AG04449 (cell line): Measurements from ENCODE around the gene FAM174C.

ENCODE experiments used
- CTCF ChIA-PET: fragments of 350-600 bp; formaldehyde crosslinking; extraction: SDS; loops from one replicate; lab custom pipeline; 2021; ENCODE audit warnings: antibody characterized with exemption; lab: Yijun Ruan, JAX
- POLR2A ChIA-PET: fragments of 400-600, 350-600 bp; formaldehyde crosslinking; extraction: SDS; loops from one replicate; lab custom pipeline; 2020; ENCODE audit warnings: antibody characterized with exemption, inconsistent platforms; lab: Yijun Ruan, JAX
- DNase-seq: peaks from one replicate; pipeline ENCODE4 v3.0.0-alpha.2; 2010; ENCODE audit warnings: low read depth, low spot score
- H3K4me3 ChIP-seq: 2 replicates; pipeline ENCODE4 v1.5.1; 2011; ENCODE audit warnings: low read depth, mild to moderate bottlenecking, control low read depth, low read length
- CTCF ChIP-seq: IDR thresholded peaks from one replicate; pipeline ENCODE4 v1.5.1; 2011; ENCODE audit warnings: mild to moderate bottlenecking, moderate library complexity, low read length, control low read depth, inconsistent platforms; ENCODE audit not compliant: insufficient read depth; ENCODE audit errors: missing control alignments

The FAM174C gene

GRCh38 chr19:1270213-1270853 lies 5.0 kb upstream of the FAM174C start:
- CTCF ChIA-PET: interaction anchor here (1.7 to 11.8 kb wide), 5 partner anchors 9 to 28 kb away, joined by 5 to 626 read pairs (median 46); partner anchors contain the start of gene ATP5F1D
- POLR2A ChIA-PET: interaction anchor here (1.7 kb wide), 3 partner anchors 11 to 29 kb away, joined by 13 to 90 read pairs (median 36); partner anchors contain the start of gene ATP5F1D
- no peak for DNase-seq
- peak overlapping the region; percentile 82 for H3K4me3 ChIP-seq
- TF ChIP-seq CTCF: no peak

GRCh38 chr19:1270854-1271527 lies 4.3 kb upstream of the FAM174C start:
- CTCF ChIA-PET: interaction anchor here (0.6 to 4.3 kb wide), 3 partner anchors 9 to 30 kb away, joined by 3 to 46 read pairs (median 8); no protein-coding TSS in a partner anchor
- no peak for DNase-seq
- TF ChIP-seq CTCF: no peak
- H3K4me3 ChIP-seq: peak overlapping the region; percentile 82
- POLR2A ChIA-PET: interaction anchor here (1.1 kb wide), 1 partner anchor 18 kb away, joined by 3 read pairs; no protein-coding TSS in a partner anchor

GRCh38 chr19:1271528-1272422 lies 3.6 kb upstream of the FAM174C start:
- ChIA-PET POLR2A (interaction anchor here (1.0 to 1.2 kb wide), 3 partner anchors 19 to 27 kb away, joined by 3 to 5 read pairs (median 3); no protein-coding TSS in a partner anchor), CTCF (interaction anchor here (0.6 to 4.3 kb wide), 4 partner anchors 8 to 31 kb away, joined by 3 to 46 read pairs (median 8); partner anchors contain the start of gene ATP5F1D)
- H3K4me3 ChIP-seq: peak overlapping the region; percentile 82
- DNase-seq: no peak
- TF ChIP-seq CTCF: no peak

GRCh38 chr19:1272423-1273262 lies 2.7 kb upstream of the FAM174C start:
- DNase-seq: no peak
- no peak for TF ChIP-seq CTCF
- H3K4me3 ChIP-seq: no peak overlapping the region
- ChIA-PET CTCF (interaction anchor here (1.6 to 4.3 kb wide), 4 partner anchors 7 to 164 kb away, joined by 8 to 46 read pairs (median 10); partner anchors contain the start of gene ATP5F1D), POLR2A (interaction anchor here (0.8 to 1.7 kb wide), 6 partner anchors 14 to 28 kb away, joined by 3 to 12 read pairs (median 4); no protein-coding TSS in a partner anchor)
